GM13977 (cell line): ENCODE data around the gene CDH23.

Experiments used
- DNase-seq: peaks from one replicate; pipeline ENCODE4 v3.0.0; 2012; ENCODE audit warnings: low spot score
- CTCF ChIP-seq: IDR thresholded peaks from 2 replicates; pipeline ENCODE4 v1.5.1; 2012; ENCODE audit warnings: mild to moderate bottlenecking, control low read depth; ENCODE audit not compliant: insufficient read depth; ENCODE audit errors: extremely low read depth, missing control alignments
- in situ Hi-C: fragments of 300-500 bp; cut with MboI; formaldehyde crosslinking; loops from one replicate; pipeline ENCODE4 v1.12.0; 2022; ENCODE audit warnings: low sequenced_read_pairs, low pct_unique_long_range_greater_than_20kb, mixed read lengths, inconsistent platforms; ENCODE audit not compliant: unreplicated experiment

Gene CDH23

DNA sequence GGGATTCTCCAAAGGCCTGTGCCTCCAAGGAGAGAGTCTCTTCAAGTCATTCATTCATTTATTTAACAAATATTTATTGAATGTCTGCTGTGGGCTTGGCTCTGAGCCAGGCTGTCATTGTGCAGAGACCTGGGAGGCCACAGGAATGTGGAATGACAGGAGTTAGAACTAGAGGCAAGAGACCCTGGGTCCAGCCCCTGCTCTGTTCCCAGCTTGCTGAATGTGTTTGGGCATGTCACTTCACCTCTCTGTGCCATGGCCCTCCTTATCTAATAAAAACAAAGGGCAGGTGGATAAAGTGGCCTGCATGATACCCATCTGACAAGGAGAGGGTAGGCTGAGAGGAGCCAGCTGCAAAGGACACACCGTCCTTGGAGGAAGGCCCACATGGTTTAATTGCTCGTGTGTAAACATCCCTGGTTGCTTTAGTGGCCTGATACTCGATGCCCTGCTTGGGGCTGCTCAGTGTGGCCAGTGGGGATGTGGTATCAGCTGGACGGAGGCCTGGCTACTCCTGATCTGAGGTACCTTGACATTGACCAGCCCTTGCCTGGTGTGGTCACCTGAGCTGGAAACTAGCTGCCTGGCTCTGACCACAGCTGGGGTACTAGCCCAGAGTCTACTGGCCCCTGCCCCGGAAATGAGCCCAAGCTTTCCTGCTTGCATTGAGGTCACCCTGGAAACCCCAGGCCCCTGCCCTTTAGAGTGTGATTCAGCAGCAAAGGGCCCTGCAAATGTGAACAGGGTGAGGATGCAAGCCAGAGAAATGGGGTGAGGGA lies 116.2 kb downstream of the CDH23 start:
- no peak for DNase-seq
- TF ChIP-seq CTCF: no peak
- in situ Hi-C loops: no loop called here

- in situ Hi-C loops: no loop called here
- no peak for TF ChIP-seq CTCF
- DNase-seq: no peak
Measured at GRCh38 chr10:71513540-71513853, 116.8 kb downstream of the CDH23 start.

- DNase-seq: no peak
- TF ChIP-seq CTCF: no peak
- in situ Hi-C loops: no loop called here
Measured at GRCh38 chr10:71513936-71514335, 117.2 kb downstream of the CDH23 start.

GRCh38 chr10:71515531-71516172 lies 118.9 kb downstream of the CDH23 start:
- TF ChIP-seq CTCF: no peak
- in situ Hi-C loops: no loop called here
- no peak for DNase-seq

GRCh38 chr10:71516890-71517289 lies 120.2 kb downstream of the CDH23 start:
- TF ChIP-seq CTCF: no peak
- DNase-seq: no peak
- in situ Hi-C loops: no loop called here

DNA sequence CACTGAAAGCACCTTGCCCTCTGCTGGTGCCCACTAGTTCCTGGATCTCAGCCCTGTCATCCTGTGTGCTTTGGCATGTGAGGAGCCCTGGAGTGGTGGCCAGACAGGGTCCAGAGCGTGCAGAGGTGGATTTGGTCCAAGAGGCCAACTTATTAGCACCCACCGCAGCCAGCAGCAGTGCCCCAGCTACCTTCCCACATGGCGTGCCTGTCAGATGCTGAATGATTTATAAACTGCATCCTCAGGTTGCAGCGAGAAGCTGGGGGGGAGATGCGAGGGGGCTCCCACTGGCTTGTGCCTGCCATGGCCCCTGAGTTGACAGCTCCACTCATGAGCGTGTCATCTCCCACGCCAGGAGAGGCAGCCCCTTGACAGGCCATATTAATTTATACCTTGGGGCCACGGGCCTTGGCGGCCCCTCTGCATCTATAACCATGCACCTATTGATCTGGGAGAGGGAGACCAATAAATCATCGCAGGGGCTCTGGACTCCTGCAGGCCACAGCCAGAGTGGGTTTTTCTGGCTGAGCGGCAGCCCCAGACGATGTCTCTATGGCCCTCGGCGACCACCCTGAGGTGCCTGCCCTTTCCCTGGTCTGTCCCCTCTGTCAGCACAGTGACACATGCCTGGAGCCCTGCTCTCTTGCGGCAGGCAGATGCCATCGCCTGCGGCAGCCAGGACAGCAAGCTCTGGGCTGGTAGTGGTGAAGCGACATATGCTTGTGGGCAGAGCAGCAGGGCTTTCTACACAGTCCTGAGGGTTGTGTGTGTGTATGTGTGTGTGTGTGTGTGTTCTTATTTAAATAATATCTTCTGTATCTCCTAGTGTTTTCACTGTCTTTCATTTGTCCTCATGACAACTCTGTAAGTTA lies 120.8 kb downstream of the CDH23 start:
- in situ Hi-C loops: no loop called here
- no peak for TF ChIP-seq CTCF
- no peak for DNase-seq
